Measurements from ENCODE around the gene SHC3.

DNA sequence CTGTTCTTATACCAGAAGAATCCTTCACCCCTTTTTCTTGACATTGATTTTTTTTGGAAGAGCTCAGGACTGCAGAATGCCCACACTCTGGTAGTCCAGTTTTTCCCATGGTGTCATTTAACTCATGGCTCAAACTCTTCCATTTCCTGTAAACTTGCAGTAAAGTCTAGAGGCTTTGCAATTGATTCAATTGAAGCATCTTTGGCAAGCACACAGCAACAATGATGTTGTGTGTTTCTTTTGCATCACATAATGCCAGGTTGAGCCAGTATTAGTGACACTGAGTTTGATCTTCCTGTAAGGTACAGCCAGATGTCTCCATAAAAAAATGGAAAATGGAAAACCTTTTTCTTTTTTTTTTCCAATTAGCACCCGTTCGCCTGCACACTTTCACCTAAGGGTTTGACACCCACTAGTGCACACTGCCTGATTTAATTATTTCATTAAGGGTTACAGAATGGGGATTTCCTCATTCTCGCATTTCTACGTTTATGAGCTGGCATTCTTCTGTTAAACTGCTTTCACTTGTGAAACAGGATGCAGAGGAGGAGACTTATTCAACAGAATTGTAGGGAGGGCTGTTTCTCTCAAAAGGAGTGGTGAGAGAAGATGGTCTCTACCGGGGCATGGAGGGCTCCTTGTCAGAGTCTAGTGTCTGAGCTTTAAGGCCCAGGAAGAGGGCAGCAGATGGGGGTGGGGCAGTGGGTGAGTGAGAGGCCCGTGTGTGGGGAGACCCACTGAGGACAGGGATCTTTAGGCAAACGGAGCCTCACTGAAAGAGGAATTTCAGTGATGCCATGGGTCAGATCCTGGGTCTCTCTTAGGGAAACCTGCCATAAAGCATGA is 189.6 kb downstream of the SHC3 start:
- TF ChIP-seq, protein P1, sequence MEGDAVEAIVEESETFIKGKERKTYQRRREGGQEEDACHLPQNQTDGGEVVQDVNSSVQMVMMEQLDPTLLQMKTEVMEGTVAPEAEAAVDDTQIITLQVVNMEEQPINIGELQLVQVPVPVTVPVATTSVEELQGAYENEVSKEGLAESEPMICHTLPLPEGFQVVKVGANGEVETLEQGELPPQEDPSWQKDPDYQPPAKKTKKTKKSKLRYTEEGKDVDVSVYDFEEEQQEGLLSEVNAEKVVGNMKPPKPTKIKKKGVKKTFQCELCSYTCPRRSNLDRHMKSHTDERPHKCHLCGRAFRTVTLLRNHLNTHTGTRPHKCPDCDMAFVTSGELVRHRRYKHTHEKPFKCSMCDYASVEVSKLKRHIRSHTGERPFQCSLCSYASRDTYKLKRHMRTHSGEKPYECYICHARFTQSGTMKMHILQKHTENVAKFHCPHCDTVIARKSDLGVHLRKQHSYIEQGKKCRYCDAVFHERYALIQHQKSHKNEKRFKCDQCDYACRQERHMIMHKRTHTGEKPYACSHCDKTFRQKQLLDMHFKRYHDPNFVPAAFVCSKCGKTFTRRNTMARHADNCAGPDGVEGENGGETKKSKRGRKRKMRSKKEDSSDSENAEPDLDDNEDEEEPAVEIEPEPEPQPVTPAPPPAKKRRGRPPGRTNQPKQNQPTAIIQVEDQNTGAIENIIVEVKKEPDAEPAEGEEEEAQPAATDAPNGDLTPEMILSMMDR (IDR thresholded peaks at IDR 0.05 in 2 of 3, conservative IDR thresholded peaks at IDR 0.05 in 1 of 3; ENCODE audit: borderline replicate concordance in 1 of 3, insufficient read depth in 1 of 3, low read depth in 2 of 3, low read length in 2 of 3), result no peak
- TF ChIP-seq, protein P2, sequence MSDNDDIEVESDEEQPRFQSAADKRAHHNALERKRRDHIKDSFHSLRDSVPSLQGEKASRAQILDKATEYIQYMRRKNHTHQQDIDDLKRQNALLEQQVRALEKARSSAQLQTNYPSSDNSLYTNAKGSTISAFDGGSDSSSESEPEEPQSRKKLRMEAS (IDR thresholded peaks at IDR 0.05), result no peak
- TF ChIP-seq JUND (IDR thresholded peaks at IDR 0.05) (no peak), YY1 (IDR thresholded peaks at IDR 0.05; ENCODE audit: extremely low read depth, insufficient replicate concordance, low read depth, low read length) (no peak), TCF7L2 (IDR thresholded peaks at IDR 0.05; ENCODE audit: borderline replicate concordance, extremely low read depth, insufficient read depth, insufficient read length) (no peak), EZH2 (IDR thresholded peaks at IDR 0.05) (no peak), POLR2A (IDR thresholded peaks at IDR 0.05; ENCODE audit: borderline replicate concordance, extremely low read depth, insufficient read depth, insufficient read length) (no peak), POLR2AphosphoS5 (IDR thresholded peaks at IDR 0.05; ENCODE audit: low read depth, low read length) (no peak), SIN3A (IDR thresholded peaks at IDR 0.05; ENCODE audit: low read depth) (no peak), SRF (IDR thresholded peaks at IDR 0.05; ENCODE audit: low read depth) (no peak), RAD21 (IDR thresholded peaks at IDR 0.05; ENCODE audit: low read depth) (no peak), ZNF274 (IDR thresholded peaks at IDR 0.05; ENCODE audit: low read depth, low read length) (no peak)

Measured in HCT116 (cell line).